Smooth muscle cell of trachea (primary cell): Measurements from ENCODE around the gene CLRN1. TPM values are rescaled to one million over a fixed set of nuclear protein-coding genes. Genes with fewer than 3 reads are reported as not detected.

ENCODE experiments used
- total RNA-seq: library from RNA; depleted of rRNA; stranded (reverse); fragments of >200 nt; gene quantifications from 2 replicates; pipeline ENCODE4 v1.2.1, GENCODE V29; 2014

CLRN1 gene
- total RNA-seq = not detected in 2 replicates

DNA sequence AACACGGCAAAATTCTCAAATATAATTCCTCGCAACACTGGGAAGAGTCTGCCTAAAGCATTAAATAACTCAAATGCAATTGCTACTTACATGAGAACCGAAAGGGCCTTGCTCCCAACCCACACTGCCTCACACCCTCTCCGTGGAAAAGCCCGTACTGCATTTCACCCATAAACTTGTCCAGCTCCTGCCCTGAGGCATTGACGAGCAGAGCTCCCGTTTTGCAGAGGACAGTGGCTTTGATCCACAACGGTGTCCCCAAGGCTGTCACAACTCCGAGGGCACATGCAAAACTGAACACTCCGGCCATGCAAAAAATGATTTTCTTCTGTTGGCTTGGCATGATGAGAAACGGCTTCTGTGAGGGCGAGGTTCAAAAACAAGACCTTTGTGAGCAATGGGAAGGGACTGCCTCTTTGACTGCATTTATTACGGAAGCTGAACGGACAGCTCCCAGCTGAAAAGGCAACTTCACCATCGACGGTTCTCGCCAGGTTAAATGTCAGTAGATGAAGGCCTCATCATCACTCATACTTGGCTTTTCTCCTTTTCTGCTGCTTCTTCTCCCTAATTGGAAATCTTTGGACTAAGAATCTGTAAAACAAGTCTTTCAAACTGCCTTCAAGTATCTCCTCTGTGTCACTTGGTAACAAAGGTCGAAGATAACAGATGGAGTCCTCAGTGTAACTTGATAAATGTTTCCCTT lies at the start of gene CLRN1:
Gene CLRN1 (minus strand): TSS at position 362 of the 706 bp plus-strand sequence. CDS start 19 bp downstream, at position 343.

DNA sequence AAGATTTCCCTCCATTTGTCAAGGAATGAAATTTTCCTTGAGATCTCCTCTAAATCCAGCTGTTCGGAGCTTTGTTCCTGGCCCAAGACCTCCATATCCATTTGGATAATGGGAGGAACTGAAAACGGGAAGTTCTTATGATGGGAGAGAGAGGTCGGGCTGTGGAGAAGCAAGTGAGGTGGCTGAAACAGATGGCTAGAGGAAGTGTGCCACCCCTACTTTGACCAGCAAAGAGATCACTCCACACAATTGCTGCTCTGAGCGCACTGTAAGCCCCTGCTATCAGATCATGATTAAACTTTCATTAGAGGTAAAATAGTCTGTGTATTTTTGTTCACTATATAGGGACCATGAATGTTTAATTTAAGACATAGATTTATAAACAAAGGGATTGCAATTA lies 67.2 kb downstream of the CLRN1 start, which contains the start of gene MINDY4B:
Gene MINDY4B (minus strand): TSS at position 101 of the 400 bp plus-strand sequence. CDS start 0 bp downstream, at position 101.

Other genes with a start within 250 kb of the CLRN1 start
- 20.5 and 33.1 TPM in 2 replicates for gene SIAH2, start 209.6 kb downstream of the CLRN1 start, total RNA-seq
- gene MINDY4B, start 67.3 kb downstream of the CLRN1 start, total RNA-seq = not detected in 2 replicates
- gene MED12L, start 112.9 kb upstream of the CLRN1 start, total RNA-seq = 0.33 and 0.44 TPM in 2 replicates
- gene GPR171, start 230.5 kb upstream of the CLRN1 start, total RNA-seq = not detected in 2 replicates